Measurements from ENCODE around the gene SLC25A26. TPM values are rescaled to one million over a fixed set of nuclear protein-coding genes. Genes with fewer than 3 reads are reported as not detected.
A peak's percentile ranks its signal among the peaks of the same experiment; 100 is the strongest.

SLC25A26 gene
- total and polyA plus RNA-seq, 2 of the 13 experiments (the other 11 are each of a cell fraction or from before 2014, with no cell fraction given), result 23.1 to 32.7 TPM

GRCh38 chr3:66220602-66221377 is at the start of gene SLC25A26 (continued):
- TF ChIP-seq GABPB1 (CRISPR knock-in tag; IDR thresholded peaks at IDR 0.05) (peak; percentile 97), ZNF710 (CRISPR knock-in tag; IDR thresholded peaks at IDR 0.05; ENCODE audit: borderline replicate concordance) (no peak), AGO1 (IDR thresholded peaks at IDR 0.05; ENCODE audit: low read depth, low read length, poor library complexity, severe bottlenecking) (no peak), CAMTA2 (CRISPR knock-in tag; IDR thresholded peaks at IDR 0.05; ENCODE audit: borderline replicate concordance) (no peak), ZNF232 (CRISPR knock-in tag; IDR thresholded peaks at IDR 0.05; ENCODE audit: borderline replicate concordance) (peak; percentile 42; the same call in 1 of the 2 replicates), HOXA5 (CRISPR knock-in tag; IDR thresholded peaks at IDR 0.05) (0 out of 2 replicates have a peak, but pooled peaks have one; percentile 56), ZNF18 (CRISPR knock-in tag; IDR thresholded peaks at IDR 0.05; ENCODE audit: insufficient replicate concordance) (no peak), ZNF24 (IDR thresholded peaks at IDR 0.05) (no peak), MLLT10 (CRISPR knock-in tag; IDR thresholded peaks at IDR 0.05) (no peak), ZNF138 (CRISPR knock-in tag; IDR thresholded peaks at IDR 0.05; ENCODE audit: low read depth) (no peak), ZNF318 (CRISPR knock-in tag; IDR thresholded peaks at IDR 0.05) (no peak), IKZF1 (IDR thresholded peaks at IDR 0.05) (no peak), ETV6 (CRISPR knock-in tag; conservative IDR thresholded peaks at IDR 0.05) (no peak), GPN1 (CRISPR knock-in tag; IDR thresholded peaks at IDR 0.05; ENCODE audit: borderline replicate concordance) (no peak), NFKBIZ (CRISPR knock-in tag; IDR thresholded peaks at IDR 0.05) (0 out of 2 replicates have a peak, but pooled peaks have one; percentile 30), RXRA (CRISPR knock-in tag; IDR thresholded peaks at IDR 0.05) (peak; percentile 73; the same call in 1 of the 2 replicates), JUNB (CRISPR knock-in tag; IDR thresholded peaks at IDR 0.05; ENCODE audit: borderline replicate concordance) (no peak), GATAD1 (CRISPR knock-in tag; IDR thresholded peaks at IDR 0.05) (peak; percentile 95)
